ENCODE measurements around the gene RPL5. TPM values are rescaled to one million over a fixed set of nuclear protein-coding genes. Genes with fewer than 3 reads are reported as not detected.

Gene RPL5
- polyA plus RNA-seq, 3 donors, result 921 to 1,114 (median 953) TPM

DNA sequence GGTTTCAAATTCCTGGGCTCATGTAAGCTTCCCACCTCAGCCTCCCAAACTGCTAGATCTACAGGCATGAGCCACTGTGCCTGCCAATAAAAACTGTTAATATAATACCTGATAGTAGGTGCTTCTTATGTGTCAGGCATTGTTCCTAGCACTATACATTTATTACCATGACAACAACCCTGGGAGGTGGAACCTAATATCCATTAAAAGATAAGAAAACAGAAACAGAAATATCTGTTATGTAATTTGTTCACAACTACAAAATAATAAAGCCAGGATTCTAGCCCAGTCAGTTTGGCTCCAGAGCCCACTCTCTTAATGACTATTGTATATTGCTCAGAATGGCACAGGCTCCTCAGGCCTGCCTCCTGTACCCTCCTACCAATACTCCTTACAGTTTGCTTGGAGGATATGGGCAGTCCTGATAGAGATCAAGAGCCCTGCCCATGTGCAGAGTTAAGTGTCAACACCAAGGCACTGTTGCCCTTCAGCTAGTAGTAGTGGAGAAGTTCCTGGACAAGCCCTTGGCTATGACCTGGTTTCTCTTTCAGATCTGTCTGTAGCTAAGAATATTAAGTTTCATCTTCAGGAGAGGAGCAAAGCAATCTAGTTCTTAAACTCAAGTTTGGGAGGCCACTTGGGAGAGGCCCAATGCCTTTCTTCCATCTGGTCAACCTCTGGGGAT lies 22.4 kb downstream of the RPL5 start:
- intact Hi-C loops (cut with micrococcal nuclease), result no loop called here
- H3K27ac Mint-ChIP-seq, result peak overlapping the region in 2 of 7 donors; percentile 51 to 78
- Histone ChIP-seq H3K36me3 (replicated peaks in 1 of 2; ENCODE audit: control insufficient read depth in 1 of 2, insufficient read depth in 2 of 2, low read length in 2 of 2) (no peaks in the 10 kb centered on the region), H4K20me1 (ENCODE audit: insufficient read depth, low read length) (no peaks in the 10 kb centered on the region), H3K4me2 (replicated peaks; ENCODE audit: extremely low read depth, low read length, poor library complexity, severe bottlenecking) (no peak overlapping the region), H3K9ac (ENCODE audit: insufficient read depth, low read length, poor library complexity, severe bottlenecking) (no peak overlapping the region), H3K9me3 (replicated peaks in 1 of 2; ENCODE audit: control insufficient read depth in 1 of 2, insufficient read depth in 1 of 2, low read length in 2 of 2) (no peaks in the 10 kb centered on the region), H2AFZ (ENCODE audit: insufficient read depth, low read depth, low read length, poor library complexity, severe bottlenecking) (peak overlapping the region; percentile 8), H3K4me1 (ENCODE audit: control insufficient read depth in 1 of 2, insufficient read depth in 2 of 2, low read length in 2 of 2) (peaks cover 32 to 34% of the 10 kb centered on the region in 2 donors), H3K4me3 (replicated peaks in 1 of 3; ENCODE audit: low read depth in 2 of 3, low read length in 3 of 3) (no peak overlapping the region), H3K27ac (ENCODE audit: low read depth in 1 of 2, low read length in 2 of 2) (peak overlapping the region in 1 of 2 donors; percentile 15), H3K27me3 (ENCODE audit: control insufficient read depth in 2 of 2, insufficient read depth in 2 of 2, low read length in 2 of 2) (no peaks in the 10 kb centered on the region), H3K79me2 (ENCODE audit: insufficient read depth, low read length) (no peaks in the 10 kb centered on the region)
- DNase-seq, result no peak
- TF ChIP-seq, protein P1, sequence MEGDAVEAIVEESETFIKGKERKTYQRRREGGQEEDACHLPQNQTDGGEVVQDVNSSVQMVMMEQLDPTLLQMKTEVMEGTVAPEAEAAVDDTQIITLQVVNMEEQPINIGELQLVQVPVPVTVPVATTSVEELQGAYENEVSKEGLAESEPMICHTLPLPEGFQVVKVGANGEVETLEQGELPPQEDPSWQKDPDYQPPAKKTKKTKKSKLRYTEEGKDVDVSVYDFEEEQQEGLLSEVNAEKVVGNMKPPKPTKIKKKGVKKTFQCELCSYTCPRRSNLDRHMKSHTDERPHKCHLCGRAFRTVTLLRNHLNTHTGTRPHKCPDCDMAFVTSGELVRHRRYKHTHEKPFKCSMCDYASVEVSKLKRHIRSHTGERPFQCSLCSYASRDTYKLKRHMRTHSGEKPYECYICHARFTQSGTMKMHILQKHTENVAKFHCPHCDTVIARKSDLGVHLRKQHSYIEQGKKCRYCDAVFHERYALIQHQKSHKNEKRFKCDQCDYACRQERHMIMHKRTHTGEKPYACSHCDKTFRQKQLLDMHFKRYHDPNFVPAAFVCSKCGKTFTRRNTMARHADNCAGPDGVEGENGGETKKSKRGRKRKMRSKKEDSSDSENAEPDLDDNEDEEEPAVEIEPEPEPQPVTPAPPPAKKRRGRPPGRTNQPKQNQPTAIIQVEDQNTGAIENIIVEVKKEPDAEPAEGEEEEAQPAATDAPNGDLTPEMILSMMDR (IDR thresholded peaks at IDR 0.05), result no peak
- no peak overlapping the region for H3K4me3 Mint-ChIP-seq
- peaks cover 0 to 4% of the 10 kb centered on the region in 2 donors for H3K36me3 Mint-ChIP-seq
- H3K4me1 Mint-ChIP-seq, result peaks cover 42% of the 10 kb centered on the region
- H3K9me3 Mint-ChIP-seq, result peaks cover 0 to 3% (median 0%) of the 10 kb centered on the region in 7 donors
- H3K27me3 Mint-ChIP-seq (ENCODE audit: low read depth in 3 of 3), result peaks cover 0 to 1% (median 0%) of the 10 kb centered on the region in 3 donors

DNA sequence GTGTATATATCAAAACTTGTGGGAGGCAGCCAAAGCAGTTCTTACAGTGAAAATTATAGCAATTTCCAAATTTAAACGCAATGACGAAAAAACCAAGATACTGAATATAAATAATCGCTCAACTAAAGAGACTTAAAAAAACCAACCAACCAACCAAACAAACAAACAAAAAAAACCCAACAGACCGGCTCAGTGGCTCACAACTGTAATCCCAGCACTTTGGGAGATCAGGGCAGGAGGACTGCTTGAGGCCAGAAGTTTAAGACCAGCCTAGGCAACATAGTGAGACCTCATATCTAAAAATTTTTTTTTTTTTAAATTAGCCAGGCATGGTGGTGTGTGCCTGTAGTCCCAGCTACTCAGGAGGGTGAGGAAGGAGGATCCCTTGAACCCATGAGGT lies 23.4 kb downstream of the RPL5 start:
- peaks cover 44% of the 10 kb centered on the region for H3K4me1 Mint-ChIP-seq
- H3K9me3 ChIP-seq (replicated peaks in 1 of 2; ENCODE audit: control insufficient read depth in 1 of 2, insufficient read depth in 1 of 2, low read length in 2 of 2), result no peaks in the 10 kb centered on the region
- no peak overlapping the region for H3K9ac ChIP-seq (ENCODE audit: insufficient read depth, low read length, poor library complexity, severe bottlenecking)
- H3K27ac Mint-ChIP-seq, result no peak overlapping the region
- H3K27me3 Mint-ChIP-seq (ENCODE audit: low read depth in 3 of 3), result peaks cover 0 to 1% (median 0%) of the 10 kb centered on the region in 3 donors
- no peak overlapping the region for H3K27ac ChIP-seq (ENCODE audit: low read depth in 1 of 2, low read length in 2 of 2)
- TF ChIP-seq, protein P1 (IDR thresholded peaks at IDR 0.05), result no peak
- no peak overlapping the region for H3K4me2 ChIP-seq (replicated peaks; ENCODE audit: extremely low read depth, low read length, poor library complexity, severe bottlenecking)
- H3K4me1 ChIP-seq (ENCODE audit: control insufficient read depth in 1 of 2, insufficient read depth in 2 of 2, low read length in 2 of 2), result peaks cover 32 to 34% of the 10 kb centered on the region in 2 donors
- H3K79me2 ChIP-seq (ENCODE audit: insufficient read depth, low read length), result no peaks in the 10 kb centered on the region
- H3K36me3 Mint-ChIP-seq, result no peaks in the 10 kb centered on the region
- H3K27me3 ChIP-seq (ENCODE audit: control insufficient read depth in 2 of 2, insufficient read depth in 2 of 2, low read length in 2 of 2), result no peaks in the 10 kb centered on the region
- intact Hi-C loops (cut with micrococcal nuclease), result no loop called here
- no peak overlapping the region for H3K4me3 ChIP-seq (replicated peaks in 1 of 3; ENCODE audit: low read depth in 2 of 3, low read length in 3 of 3)
- H4K20me1 ChIP-seq (ENCODE audit: insufficient read depth, low read length), result no peaks in the 10 kb centered on the region
- WGBS (ENCODE audit: insufficient coverage), result no CpG with 5 or more reads among the region's 4 CpGs
- DNase-seq, result no peak
- H2AFZ ChIP-seq (ENCODE audit: insufficient read depth, low read depth, low read length, poor library complexity, severe bottlenecking), result no peak overlapping the region
- H3K4me3 Mint-ChIP-seq, result no peak overlapping the region
- H3K9me3 Mint-ChIP-seq, result peaks cover 0 to 3% (median 0%) of the 10 kb centered on the region in 7 donors
- H3K36me3 ChIP-seq (replicated peaks in 1 of 2; ENCODE audit: control insufficient read depth in 1 of 2, insufficient read depth in 2 of 2, low read length in 2 of 2), result no peaks in the 10 kb centered on the region

All from CD14-positive monocyte (primary cell).